HEK293 (cell line): ENCODE data around the gene SYNE1.

Experiments
- CTCF ChIA-PET: fragments of 350-600 bp; formaldehyde crosslinking; extraction: SDS; loops from one replicate; lab custom pipeline; 2021; ENCODE audit warnings: antibody characterized with exemption; lab: Yijun Ruan, JAX
- POLR2A ChIA-PET: fragments of 300-600 bp; formaldehyde crosslinking; extraction: SDS; loops from one replicate; lab custom pipeline; 2020; ENCODE audit warnings: antibody characterized with exemption, inconsistent platforms; lab: Yijun Ruan, JAX
- H3K27ac ChIP-seq: fragments of 200-500 bp; sonication (Bioruptor generic); 2 replicates; pipeline ENCODE4 v1.5.1; 2014; ENCODE audit warnings: low read depth, low read length, control low read depth, inconsistent platforms; ENCODE audit errors: extremely low read depth
- H3K36me3 ChIP-seq, 2 experiments: fragments of 200-500 bp in 1 of 2; sonication (Bioruptor generic) in 1 of 2; 1 replicate in 1 of 2; 2 replicates in 1 of 2; pipeline ENCODE4 v1.5.1; 2014 to 2017; ENCODE audit warnings: inconsistent platforms in 2 of 2, low read length in 2 of 2; ENCODE audit not compliant: control insufficient read depth in 2 of 2, insufficient read depth in 1 of 2
- H3K4me1 ChIP-seq: fragments of 200-500 bp; sonication (Bioruptor generic); 2 replicates; pipeline ENCODE4 v1.5.1; 2014; ENCODE audit warnings: mild to moderate bottlenecking, low read length, inconsistent platforms; ENCODE audit not compliant: control insufficient read depth, insufficient read depth
- H3K4me3 ChIP-seq: 2 replicates; pipeline ENCODE4 v1.5.1; 2011; ENCODE audit warnings: low read depth, mild to moderate bottlenecking, control low read depth, low read length, moderate library complexity
- H3K9me3 ChIP-seq: fragments of 200-500 bp; sonication (Bioruptor generic); 2 replicates; pipeline ENCODE4 v1.5.1; 2014; ENCODE audit warnings: low read depth, low read length, inconsistent platforms; ENCODE audit not compliant: control insufficient read depth, insufficient read depth
- GLI2 ChIP-seq: fragments of 450-650 bp; formaldehyde crosslinking; IDR thresholded peaks from 2 replicates; pipeline ENCODE4; 2017; ENCODE audit warnings: missing biosample characterization, missing genetic modification characterization, low read depth, borderline replicate concordance
- KLF8 ChIP-seq: fragments of 450-650 bp; formaldehyde crosslinking; IDR thresholded peaks from 2 replicates; pipeline ENCODE4 v1.5.1; 2016; ENCODE audit warnings: missing biosample characterization, missing genetic modification characterization
- KLF9 ChIP-seq: fragments of 450-650 bp; formaldehyde crosslinking; IDR thresholded peaks from 2 replicates; pipeline ENCODE4 v1.5.1; 2016; ENCODE audit warnings: missing biosample characterization, missing genetic modification characterization, low read depth
- YY2 ChIP-seq: fragments of 450-650 bp; formaldehyde crosslinking; IDR thresholded peaks from 2 replicates; pipeline ENCODE4 v1.5.1; 2016; ENCODE audit warnings: missing biosample characterization, missing genetic modification characterization
- ZFP3 ChIP-seq: fragments of 450-650 bp; formaldehyde crosslinking; IDR thresholded peaks from 2 replicates; pipeline ENCODE4 v1.5.1; 2016; ENCODE audit warnings: low read depth, missing biosample characterization, missing genetic modification characterization
- ZNF132 ChIP-seq: fragments of 450-650 bp; formaldehyde crosslinking; IDR thresholded peaks from 2 replicates; pipeline ENCODE4 v1.5.1; 2017; ENCODE audit warnings: missing biosample characterization, missing genetic modification characterization, borderline replicate concordance
- ZNF16 ChIP-seq: fragments of 450-650 bp; formaldehyde crosslinking; IDR thresholded peaks from 2 replicates; pipeline ENCODE4 v1.5.1; 2016; ENCODE audit warnings: low read depth, missing biosample characterization, missing genetic modification characterization
- ZNF202 ChIP-seq: fragments of 450-650 bp; formaldehyde crosslinking; IDR thresholded peaks from 2 replicates; pipeline ENCODE4 v1.5.1; 2016; ENCODE audit warnings: missing biosample characterization, missing genetic modification characterization, borderline replicate concordance
- ZNF274 ChIP-seq, 2 experiments: fragments of 200-500 bp in 1 of 2; fragments of 450-650 bp in 1 of 2; sonication (Bioruptor generic) in 1 of 2; formaldehyde crosslinking in 1 of 2; IDR thresholded peaks; 2 replicates each; pipeline versions ENCODE4 v1.5.1 to v1.6.1; 2014 to 2016; ENCODE audit warnings: borderline replicate concordance in 1 of 2, inconsistent platforms in 1 of 2, low read length in 1 of 2, missing biosample characterization in 1 of 2, missing genetic modification characterization in 1 of 2
- ZNF362 ChIP-seq: fragments of 450-650 bp; formaldehyde crosslinking; IDR thresholded peaks from 2 replicates; pipeline ENCODE4 v1.5.1; 2016; ENCODE audit warnings: missing biosample characterization, missing genetic modification characterization
- ZNF530 ChIP-seq: fragments of 450-650 bp; formaldehyde crosslinking; IDR thresholded peaks from 2 replicates; pipeline ENCODE4 v1.5.1; 2016; ENCODE audit warnings: low read depth, missing biosample characterization, missing genetic modification characterization
- ZNF548 ChIP-seq: fragments of 450-650 bp; formaldehyde crosslinking; IDR thresholded peaks from 2 replicates; pipeline ENCODE4 v1.5.1; 2016; ENCODE audit warnings: missing biosample characterization, missing genetic modification characterization
- ZNF629 ChIP-seq: fragments of 450-650 bp; formaldehyde crosslinking; IDR thresholded peaks from 2 replicates; pipeline ENCODE4 v1.5.1; 2017; ENCODE audit warnings: missing biosample characterization, missing genetic modification characterization
- ZNF654 ChIP-seq: fragments of 450-650 bp; formaldehyde crosslinking; IDR thresholded peaks from 2 replicates; pipeline ENCODE4 v1.5.1; 2016; ENCODE audit warnings: low read depth, missing biosample characterization, missing genetic modification characterization
- ZNF664 ChIP-seq: fragments of 450-650 bp; formaldehyde crosslinking; IDR thresholded peaks from 2 replicates; pipeline ENCODE4 v1.5.1; 2016; ENCODE audit warnings: missing biosample characterization, missing genetic modification characterization
- ZNF707 ChIP-seq: fragments of 450-650 bp; formaldehyde crosslinking; IDR thresholded peaks from 2 replicates; pipeline ENCODE4 v1.5.1; 2016; ENCODE audit warnings: missing biosample characterization, missing genetic modification characterization
- ZSCAN16 ChIP-seq: fragments of 450-650 bp; formaldehyde crosslinking; IDR thresholded peaks from 2 replicates; pipeline ENCODE4 v1.5.1; 2016; ENCODE audit warnings: missing biosample characterization, missing genetic modification characterization
- ZSCAN30 ChIP-seq: fragments of 450-650 bp; IDR thresholded peaks from 2 replicates; pipeline ENCODE4 v1.5.1; 2018; ENCODE audit warnings: missing biosample characterization, mild to moderate bottlenecking, missing genetic modification characterization, moderate library complexity
- TF ChIP-seq, protein P1 (sequence below): fragments of 450-650 bp; formaldehyde crosslinking; optimal IDR thresholded peaks from 2 replicates; pipeline ENCODE3; 2016; ENCODE audit warnings: missing biosample characterization, mild to moderate bottlenecking, missing genetic modification characterization
- TF ChIP-seq, protein P2 (sequence below): fragments of 450-650 bp; IDR thresholded peaks from 2 replicates; pipeline ENCODE4 v1.5.1; 2018; ENCODE audit warnings: missing biosample characterization, mild to moderate bottlenecking, missing genetic modification characterization
- TF ChIP-seq, protein P3 (sequence below): fragments of 450-650 bp; formaldehyde crosslinking; IDR thresholded peaks from 2 replicates; pipeline ENCODE4 v1.5.1; 2017; ENCODE audit warnings: missing biosample characterization, missing genetic modification characterization
- TF ChIP-seq, protein P4 (sequence below): fragments of 450-650 bp; formaldehyde crosslinking; IDR thresholded peaks from 2 replicates; pipeline ENCODE4 v1.5.1; 2016; ENCODE audit warnings: missing biosample characterization, missing genetic modification characterization, borderline replicate concordance

Gene SYNE1

GRCh38 chr6:152661776-152662175, 24.6 kb upstream of the SYNE1 start:
- no peak overlapping the region for H3K27ac ChIP-seq
- TF ChIP-seq ZNF654 = no peak
- TF ChIP-seq, protein P1, sequence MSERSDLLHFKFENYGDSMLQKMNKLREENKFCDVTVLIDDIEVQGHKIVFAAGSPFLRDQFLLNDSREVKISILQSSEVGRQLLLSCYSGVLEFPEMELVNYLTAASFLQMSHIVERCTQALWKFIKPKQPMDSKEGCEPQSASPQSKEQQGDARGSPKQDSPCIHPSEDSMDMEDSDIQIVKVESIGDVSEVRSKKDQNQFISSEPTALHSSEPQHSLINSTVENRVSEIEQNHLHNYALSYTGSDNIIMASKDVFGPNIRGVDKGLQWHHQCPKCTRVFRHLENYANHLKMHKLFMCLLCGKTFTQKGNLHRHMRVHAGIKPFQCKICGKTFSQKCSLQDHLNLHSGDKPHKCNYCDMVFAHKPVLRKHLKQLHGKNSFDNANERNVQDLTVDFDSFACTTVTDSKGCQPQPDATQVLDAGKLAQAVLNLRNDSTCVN (tag by site-specific recombination) = no peak
- TF ChIP-seq ZNF362 (tag by site-specific recombination) = no peak
- TF ChIP-seq YY2 = no peak
- no peak for TF ChIP-seq ZNF707
- no peak for TF ChIP-seq KLF9 (tag by site-specific recombination)
- TF ChIP-seq ZSCAN16 (tag by site-specific recombination) = no peak
- TF ChIP-seq ZNF202 = no peak
- POLR2A ChIA-PET = no interaction called here
- no peak overlapping the region for H3K4me3 ChIP-seq
- no peaks in the 10 kb centered on the region for H3K9me3 ChIP-seq
- H3K4me1 ChIP-seq = no peaks in the 10 kb centered on the region
- CTCF ChIA-PET = no interaction called here
- H3K36me3 ChIP-seq = no peaks in the 10 kb centered on the region

- ChIA-PET CTCF (no interaction called here), POLR2A (no interaction called here)
- no peak for TF ChIP-seq ZNF664
- no peak for TF ChIP-seq ZNF629 (tag by site-specific recombination)
- no peak for TF ChIP-seq ZNF202
- TF ChIP-seq, protein P2, sequence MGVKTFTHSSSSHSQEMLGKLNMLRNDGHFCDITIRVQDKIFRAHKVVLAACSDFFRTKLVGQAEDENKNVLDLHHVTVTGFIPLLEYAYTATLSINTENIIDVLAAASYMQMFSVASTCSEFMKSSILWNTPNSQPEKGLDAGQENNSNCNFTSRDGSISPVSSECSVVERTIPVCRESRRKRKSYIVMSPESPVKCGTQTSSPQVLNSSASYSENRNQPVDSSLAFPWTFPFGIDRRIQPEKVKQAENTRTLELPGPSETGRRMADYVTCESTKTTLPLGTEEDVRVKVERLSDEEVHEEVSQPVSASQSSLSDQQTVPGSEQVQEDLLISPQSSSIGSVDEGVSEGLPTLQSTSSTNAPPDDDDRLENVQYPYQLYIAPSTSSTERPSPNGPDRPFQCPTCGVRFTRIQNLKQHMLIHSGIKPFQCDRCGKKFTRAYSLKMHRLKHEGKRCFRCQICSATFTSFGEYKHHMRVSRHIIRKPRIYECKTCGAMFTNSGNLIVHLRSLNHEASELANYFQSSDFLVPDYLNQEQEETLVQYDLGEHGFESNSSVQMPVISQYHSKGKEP = no peak
- no peak for TF ChIP-seq KLF8
- TF ChIP-seq ZNF132 (tag by site-specific recombination) = no peak
- TF ChIP-seq, protein P3, sequence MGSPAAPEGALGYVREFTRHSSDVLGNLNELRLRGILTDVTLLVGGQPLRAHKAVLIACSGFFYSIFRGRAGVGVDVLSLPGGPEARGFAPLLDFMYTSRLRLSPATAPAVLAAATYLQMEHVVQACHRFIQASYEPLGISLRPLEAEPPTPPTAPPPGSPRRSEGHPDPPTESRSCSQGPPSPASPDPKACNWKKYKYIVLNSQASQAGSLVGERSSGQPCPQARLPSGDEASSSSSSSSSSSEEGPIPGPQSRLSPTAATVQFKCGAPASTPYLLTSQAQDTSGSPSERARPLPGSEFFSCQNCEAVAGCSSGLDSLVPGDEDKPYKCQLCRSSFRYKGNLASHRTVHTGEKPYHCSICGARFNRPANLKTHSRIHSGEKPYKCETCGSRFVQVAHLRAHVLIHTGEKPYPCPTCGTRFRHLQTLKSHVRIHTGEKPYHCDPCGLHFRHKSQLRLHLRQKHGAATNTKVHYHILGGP (tag by site-specific recombination) = no peak
- TF ChIP-seq ZNF530 (tag by site-specific recombination) = no peak
- TF ChIP-seq ZSCAN30 (tag by site-specific recombination) = no peak
Observed at GRCh38 chr6:152651986-152652385, 14.8 kb upstream of the SYNE1 start.

DNA sequence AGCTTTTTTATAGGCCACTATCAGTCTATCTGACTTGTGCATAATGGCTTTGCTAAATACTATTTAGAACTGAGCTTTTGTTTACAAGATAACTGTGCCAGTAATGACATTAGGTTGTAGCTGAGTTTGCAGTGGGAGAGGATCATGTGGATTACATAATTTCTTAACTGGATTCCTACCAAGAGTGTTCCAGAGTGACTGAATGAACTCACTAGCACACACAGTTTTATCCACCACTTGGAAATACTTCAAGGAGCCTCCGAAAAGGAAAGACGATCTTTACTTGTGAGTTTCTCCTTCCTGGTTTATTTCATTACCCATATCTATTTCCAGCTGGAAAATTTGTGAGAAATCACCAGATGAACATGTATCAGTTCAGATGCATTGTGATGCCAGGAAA, 10.9 kb upstream of the SYNE1 start:
- H3K9me3 ChIP-seq = no peaks in the 10 kb centered on the region
- no peaks in the 10 kb centered on the region for H3K36me3 ChIP-seq
- H3K27ac ChIP-seq = no peak overlapping the region
- H3K4me1 ChIP-seq = no peaks in the 10 kb centered on the region
- POLR2A ChIA-PET = no interaction called here
- CTCF ChIA-PET = interaction anchor here (0.6 to 1.9 kb wide), 7 partner anchors 16 to 1722 kb away, joined by 3 to 12 read pairs (median 3); no protein-coding TSS in a partner anchor
- H3K4me3 ChIP-seq = no peak overlapping the region
- TF ChIP-seq, protein P4, sequence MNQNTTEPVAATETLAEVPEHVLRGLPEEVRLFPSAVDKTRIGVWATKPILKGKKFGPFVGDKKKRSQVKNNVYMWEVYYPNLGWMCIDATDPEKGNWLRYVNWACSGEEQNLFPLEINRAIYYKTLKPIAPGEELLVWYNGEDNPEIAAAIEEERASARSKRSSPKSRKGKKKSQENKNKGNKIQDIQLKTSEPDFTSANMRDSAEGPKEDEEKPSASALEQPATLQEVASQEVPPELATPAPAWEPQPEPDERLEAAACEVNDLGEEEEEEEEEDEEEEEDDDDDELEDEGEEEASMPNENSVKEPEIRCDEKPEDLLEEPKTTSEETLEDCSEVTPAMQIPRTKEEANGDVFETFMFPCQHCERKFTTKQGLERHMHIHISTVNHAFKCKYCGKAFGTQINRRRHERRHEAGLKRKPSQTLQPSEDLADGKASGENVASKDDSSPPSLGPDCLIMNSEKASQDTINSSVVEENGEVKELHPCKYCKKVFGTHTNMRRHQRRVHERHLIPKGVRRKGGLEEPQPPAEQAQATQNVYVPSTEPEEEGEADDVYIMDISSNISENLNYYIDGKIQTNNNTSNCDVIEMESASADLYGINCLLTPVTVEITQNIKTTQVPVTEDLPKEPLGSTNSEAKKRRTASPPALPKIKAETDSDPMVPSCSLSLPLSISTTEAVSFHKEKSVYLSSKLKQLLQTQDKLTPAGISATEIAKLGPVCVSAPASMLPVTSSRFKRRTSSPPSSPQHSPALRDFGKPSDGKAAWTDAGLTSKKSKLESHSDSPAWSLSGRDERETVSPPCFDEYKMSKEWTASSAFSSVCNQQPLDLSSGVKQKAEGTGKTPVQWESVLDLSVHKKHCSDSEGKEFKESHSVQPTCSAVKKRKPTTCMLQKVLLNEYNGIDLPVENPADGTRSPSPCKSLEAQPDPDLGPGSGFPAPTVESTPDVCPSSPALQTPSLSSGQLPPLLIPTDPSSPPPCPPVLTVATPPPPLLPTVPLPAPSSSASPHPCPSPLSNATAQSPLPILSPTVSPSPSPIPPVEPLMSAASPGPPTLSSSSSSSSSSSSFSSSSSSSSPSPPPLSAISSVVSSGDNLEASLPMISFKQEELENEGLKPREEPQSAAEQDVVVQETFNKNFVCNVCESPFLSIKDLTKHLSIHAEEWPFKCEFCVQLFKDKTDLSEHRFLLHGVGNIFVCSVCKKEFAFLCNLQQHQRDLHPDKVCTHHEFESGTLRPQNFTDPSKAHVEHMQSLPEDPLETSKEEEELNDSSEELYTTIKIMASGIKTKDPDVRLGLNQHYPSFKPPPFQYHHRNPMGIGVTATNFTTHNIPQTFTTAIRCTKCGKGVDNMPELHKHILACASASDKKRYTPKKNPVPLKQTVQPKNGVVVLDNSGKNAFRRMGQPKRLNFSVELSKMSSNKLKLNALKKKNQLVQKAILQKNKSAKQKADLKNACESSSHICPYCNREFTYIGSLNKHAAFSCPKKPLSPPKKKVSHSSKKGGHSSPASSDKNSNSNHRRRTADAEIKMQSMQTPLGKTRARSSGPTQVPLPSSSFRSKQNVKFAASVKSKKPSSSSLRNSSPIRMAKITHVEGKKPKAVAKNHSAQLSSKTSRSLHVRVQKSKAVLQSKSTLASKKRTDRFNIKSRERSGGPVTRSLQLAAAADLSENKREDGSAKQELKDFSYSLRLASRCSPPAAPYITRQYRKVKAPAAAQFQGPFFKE (tag by site-specific recombination) = no peak
- TF ChIP-seq ZNF548 (tag by site-specific recombination) (no peak), ZNF274 (IDR thresholded peaks at IDR 0.05; ENCODE audit: low read length) (no peak), ZNF274 (tag by site-specific recombination; IDR thresholded peaks at IDR 0.05; ENCODE audit: borderline replicate concordance) (no peak), ZFP3 (no peak), GLI2 (no peak), ZNF16 (tag by site-specific recombination) (no peak)

More at GRCh38 chr6:152651986-152652385, 14.8 kb upstream of the SYNE1 start:
- Histone ChIP-seq H3K27ac (no peak overlapping the region), H3K4me3 (no peak overlapping the region), H3K4me1 (no peaks in the 10 kb centered on the region), H3K9me3 (no peaks in the 10 kb centered on the region), H3K36me3 (no peaks in the 10 kb centered on the region)
